ENCODE data around the gene SLF2.

DNA sequence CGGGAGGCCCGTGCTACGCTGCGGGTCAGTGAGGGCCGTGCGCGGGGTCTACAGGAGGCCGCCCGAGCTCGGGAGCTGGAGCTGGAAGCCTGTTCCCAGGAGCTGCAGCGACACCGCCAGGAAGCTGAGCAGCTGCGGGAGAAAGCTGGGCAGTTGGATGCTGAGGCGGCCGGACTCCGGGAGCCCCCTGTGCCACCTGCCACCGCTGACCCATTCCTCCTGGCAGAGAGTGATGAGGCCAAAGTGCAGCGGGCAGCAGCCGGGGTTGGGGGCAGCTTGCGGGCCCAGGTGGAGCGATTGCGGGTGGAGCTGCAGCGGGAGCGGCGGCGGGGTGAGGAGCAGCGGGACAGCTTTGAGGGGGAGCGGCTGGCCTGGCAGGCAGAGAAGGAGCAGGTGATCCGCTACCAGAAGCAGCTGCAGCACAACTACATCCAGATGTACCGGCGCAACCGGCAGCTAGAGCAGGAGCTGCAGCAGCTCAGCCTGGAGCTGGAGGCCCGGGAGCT is 93.9 kb downstream of the SLF2 start:
- TF ChIP-seq, protein P1, sequence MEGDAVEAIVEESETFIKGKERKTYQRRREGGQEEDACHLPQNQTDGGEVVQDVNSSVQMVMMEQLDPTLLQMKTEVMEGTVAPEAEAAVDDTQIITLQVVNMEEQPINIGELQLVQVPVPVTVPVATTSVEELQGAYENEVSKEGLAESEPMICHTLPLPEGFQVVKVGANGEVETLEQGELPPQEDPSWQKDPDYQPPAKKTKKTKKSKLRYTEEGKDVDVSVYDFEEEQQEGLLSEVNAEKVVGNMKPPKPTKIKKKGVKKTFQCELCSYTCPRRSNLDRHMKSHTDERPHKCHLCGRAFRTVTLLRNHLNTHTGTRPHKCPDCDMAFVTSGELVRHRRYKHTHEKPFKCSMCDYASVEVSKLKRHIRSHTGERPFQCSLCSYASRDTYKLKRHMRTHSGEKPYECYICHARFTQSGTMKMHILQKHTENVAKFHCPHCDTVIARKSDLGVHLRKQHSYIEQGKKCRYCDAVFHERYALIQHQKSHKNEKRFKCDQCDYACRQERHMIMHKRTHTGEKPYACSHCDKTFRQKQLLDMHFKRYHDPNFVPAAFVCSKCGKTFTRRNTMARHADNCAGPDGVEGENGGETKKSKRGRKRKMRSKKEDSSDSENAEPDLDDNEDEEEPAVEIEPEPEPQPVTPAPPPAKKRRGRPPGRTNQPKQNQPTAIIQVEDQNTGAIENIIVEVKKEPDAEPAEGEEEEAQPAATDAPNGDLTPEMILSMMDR (IDR thresholded peaks at IDR 0.05) = no peak
- no peak for TF ChIP-seq POLR2A (IDR thresholded peaks at IDR 0.05)
